HG03469 (cell line): ENCODE results near the gene ARF6.
A peak's percentile ranks its signal among the peaks of the same experiment; 100 is the strongest.
"Not testable (repeated sequence)": the region's sequence is repeated elsewhere in the genome, so short reads cannot be mapped to it uniquely, and the experiment has no call there.

Experiments used
- ATAC-seq: cut with Tn5 transposase; IDR thresholded peaks from one replicate; pipeline ENCODE4 v1.9.1; 2021; ENCODE audit warnings: mild to moderate bottlenecking, moderate library complexity, moderate number of reproducible peaks; ENCODE audit not compliant: unreplicated experiment

The ARF6 gene

DNA sequence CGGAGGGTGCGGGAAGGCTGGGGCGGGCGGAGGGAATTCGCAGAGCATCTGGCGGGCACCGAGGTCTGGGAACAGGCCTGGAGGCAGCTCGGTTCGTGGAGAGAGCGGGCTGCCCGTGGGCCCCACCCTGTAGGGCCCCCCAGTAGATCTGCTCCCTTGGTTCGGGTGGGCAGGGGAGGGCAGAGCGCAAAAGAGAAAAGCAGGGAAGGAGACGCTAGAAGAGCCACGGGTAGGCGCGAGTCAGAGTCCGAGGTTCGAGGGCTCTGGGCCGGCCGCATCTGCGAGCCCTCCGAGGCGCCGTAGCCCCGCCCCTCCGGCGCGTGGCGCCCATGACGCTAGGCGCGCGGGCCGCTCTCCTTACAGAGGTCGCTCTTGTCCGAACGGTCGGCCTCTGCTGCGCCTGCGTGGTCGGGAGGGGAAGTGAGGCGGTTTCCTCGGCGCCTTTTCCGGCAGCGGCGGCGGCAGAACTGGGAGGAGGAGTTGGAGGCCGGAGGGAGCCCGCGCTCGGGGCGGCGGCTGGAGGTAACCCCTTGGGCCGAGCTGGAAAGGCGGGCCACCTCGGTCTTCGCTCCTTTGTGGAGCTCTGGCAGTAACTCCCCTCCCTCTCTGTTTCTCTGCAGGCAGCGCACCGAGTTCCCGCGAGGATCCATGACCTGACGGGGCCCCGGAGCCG, at the start of gene ARF6:
ARF6 (plus strand) TSS at position 447 of the 673 bp plus-strand sequence. CDS start 655 bp downstream, outside the sequence.
- ATAC-seq, result peak; percentile 63

DNA sequence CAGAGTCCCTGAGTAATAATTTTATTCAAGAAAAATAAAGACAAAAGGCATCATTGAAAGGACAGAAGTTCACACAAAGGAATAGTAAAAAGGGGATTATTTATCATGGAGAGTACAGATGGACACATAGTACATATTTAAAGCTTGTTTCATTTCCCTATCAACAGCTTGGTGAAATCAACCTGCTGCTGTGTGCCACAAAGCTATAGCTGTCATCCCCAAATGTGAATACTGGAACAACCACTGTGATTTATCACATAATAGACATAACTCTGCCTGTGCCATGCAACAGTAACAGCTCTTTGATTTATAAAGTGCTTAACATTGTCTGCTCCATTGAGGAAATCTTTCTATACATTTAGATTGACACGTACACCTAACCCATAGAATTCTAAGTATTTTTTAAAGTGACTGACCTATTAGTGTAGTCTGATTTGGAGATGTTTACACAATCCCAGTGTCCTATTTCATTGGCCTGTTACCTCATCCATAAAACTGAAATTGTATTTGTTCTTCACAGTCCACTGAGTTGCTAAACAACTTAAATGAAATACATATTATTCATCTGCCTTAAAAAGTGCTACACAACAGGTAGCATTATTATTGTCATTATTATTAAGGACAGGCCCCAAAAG, 43.6 kb upstream of the ARF6 start:
- no peak for ATAC-seq

DNA sequence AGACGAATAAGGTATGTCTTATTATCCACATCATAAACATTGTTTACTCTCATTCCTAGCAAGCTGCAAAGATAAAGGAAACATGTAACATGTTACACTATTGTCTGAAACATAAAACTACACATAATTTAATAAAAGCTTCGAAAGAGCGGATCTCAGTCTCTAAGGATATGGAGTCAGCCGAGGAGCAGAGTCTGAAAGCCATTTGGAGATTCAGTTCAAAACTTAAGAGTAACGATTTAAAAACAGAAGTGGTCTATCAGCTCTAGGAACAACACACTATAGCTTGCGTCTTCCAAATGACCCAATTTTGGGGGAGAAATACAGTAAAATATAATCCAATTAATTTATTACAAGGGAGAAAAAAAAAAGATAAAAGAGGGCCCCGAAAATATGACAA, 41.1 kb upstream of the ARF6 start:
- ATAC-seq, result no peak

DNA sequence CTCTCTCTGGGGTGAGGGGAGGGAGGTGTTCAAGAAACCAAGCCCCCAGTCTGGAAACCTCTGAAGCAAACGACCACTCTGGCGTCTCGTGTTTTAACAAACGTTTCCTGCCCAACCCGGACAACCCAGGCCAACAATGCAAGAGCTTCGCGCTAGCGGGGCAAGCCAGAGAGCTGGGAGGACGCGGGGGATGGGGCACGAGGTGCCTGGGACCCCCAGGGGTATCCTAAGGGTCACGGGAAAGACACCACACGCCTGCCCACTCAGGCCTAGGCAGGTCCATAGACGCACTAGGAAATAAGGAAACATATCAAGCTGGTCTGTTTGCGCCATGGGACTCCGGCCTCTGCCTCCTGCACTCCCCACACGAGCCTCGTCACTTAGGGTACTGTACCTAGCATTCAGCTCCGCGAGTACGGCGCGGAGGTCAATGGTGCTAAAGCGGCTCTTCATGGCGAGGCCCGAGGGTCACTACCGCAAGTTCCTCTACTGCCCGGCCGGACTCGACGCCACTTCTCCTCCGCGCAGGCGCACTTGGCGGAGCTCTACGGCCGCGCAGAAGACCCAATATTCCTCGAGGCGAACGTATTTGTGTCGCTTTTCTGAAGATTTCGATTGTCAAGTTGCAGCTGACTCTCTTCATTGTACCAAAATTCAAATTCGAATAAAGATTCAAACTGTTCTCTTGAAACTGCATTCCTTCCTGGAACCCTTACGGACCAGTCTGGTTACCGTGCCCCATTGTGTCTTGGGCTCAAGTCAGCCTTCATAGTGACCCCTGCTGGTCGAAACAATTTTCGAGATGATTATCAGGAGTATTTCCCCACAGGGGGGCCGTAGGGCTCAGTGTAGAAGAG, 40.4 kb upstream of the ARF6 start, which contains the start of gene NEMF:
NEMF (minus strand) TSS at position 488 of the 857 bp plus-strand sequence; CDS start at position 453, 35 bp downstream.
- ATAC-seq, result peak; percentile 40

DNA sequence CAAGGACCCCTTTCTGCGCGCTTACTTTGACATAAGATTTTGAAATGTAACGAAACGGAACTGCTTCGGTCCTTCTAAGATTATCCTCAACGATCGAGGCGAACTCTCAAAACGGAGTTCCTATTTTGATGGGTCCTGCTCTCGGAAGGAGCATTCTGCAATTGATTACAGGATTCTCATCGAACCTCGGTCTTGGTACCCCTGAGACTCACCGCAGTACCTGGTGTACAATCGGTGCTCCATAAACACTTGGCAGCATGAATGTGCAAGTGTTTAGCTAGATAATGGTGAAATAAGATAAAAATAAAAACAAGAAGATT, 39.8 kb upstream of the ARF6 start:
- no peak for ATAC-seq

DNA sequence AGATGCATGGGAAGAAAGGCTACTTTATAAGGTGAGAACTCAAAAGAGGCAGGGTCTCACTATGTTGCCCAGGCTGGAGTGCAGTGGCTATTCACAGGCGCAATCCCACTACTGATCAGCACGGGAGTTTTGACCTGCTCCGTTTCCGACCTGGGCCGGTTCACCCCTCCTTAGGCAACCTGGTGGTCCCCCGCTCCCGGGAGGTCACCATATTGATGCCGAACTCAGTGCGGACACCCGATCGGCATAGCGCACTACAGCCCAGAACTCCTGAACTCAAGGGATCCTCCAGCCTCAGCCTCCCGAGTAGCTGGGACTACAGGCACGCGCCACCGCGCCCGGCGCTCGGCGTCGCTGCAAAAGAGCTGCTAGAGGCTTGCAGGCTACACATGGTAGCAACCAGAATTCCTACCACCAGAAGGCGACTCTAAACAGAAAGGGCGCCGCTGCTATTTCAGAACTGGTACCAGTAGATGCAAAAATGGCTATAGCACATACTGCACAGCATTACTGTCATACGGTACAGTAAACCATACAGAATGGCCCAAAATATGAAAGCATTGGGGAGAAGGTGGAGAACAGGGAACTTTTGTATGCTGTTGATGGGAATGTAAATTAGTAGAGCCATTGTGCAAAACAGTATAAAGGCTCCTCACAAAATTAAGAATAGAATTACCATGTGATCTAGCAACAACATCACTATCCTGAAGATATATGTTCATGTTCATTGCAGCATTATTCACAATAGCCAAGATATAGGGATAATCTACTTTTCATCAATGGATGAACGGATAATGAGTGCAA, 39.1 kb upstream of the ARF6 start:
- peak; percentile 36 for ATAC-seq

DNA sequence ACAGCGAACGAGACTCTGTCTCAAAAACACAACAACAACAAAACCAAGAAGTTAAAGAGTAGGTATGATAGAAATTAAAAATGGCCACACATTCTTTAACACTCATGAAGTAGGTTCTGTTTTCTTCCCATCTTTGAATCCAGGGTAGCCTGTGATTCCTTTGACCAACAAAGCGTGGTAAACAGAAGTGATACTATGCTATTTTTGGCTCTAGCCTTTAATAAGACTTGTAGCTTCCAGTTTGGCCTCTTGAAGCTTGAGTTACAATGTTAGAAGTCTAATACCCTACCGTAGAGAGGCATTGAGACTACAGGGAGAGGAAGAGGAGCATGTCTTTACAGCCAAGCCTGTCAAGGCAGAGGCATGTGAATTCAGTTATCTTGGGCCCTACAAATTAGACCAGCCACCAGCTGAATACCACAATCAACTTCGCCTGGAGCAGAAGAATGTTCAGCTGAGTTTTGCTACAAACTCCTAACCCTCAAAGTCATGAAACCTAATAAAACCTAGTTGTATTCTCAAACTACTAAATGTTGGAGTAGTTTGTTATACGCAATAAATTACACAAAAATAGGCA, 35.4 kb upstream of the ARF6 start:
- ATAC-seq, result no peak

DNA sequence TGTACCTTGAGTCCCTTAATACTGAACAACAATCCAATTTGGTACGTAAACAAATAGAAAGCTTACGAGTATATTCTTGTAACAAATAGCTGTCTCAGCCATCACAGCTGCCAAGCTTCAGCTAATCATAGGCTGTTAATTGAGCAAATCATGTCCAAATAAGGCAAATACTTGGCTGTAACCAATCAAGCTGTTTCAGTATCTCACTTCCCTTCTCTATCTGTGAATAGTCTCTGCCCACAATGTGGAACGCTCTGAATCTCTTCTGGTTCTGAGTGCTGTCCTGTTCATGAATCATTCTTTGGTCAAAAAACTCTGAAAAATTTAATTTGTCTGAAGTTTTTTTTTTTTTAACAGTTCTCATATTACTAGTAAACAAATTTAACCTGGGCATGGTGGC, 34.5 kb upstream of the ARF6 start:
- ATAC-seq, result no peak

DNA sequence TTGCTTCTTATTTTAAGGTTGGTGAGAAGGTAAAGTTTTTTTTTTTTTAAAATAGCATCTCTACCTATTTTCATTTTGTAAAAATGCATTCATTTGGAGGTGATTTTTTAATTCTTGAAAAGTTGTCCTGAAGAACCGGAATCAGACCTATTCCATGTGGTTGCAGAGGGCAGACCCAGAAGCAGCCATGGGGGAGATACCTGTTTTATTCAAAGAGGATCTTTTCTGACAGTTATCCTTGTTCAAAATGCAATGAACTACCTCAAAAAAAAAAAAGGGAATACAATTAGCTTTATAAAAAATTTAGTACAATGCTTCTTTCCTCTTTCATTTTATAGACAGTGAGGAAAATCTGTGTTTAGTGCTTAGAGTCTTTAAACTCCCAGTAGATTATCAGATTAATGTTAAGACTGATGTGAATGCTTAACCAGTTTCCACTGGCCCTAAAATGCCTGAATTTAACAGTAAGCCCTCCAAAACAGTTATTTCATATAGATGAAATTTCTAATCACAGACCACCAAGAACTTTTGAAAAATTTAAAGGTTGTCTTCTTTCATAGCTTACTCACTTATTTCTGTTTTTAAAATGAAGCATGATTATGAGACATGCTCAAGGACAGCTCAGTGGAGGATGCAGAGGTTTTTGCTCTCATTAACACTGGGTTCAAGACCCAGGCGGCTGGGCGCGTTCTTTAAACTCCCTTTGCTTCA, 31.7 kb upstream of the ARF6 start:
- ATAC-seq, result no peak

DNA sequence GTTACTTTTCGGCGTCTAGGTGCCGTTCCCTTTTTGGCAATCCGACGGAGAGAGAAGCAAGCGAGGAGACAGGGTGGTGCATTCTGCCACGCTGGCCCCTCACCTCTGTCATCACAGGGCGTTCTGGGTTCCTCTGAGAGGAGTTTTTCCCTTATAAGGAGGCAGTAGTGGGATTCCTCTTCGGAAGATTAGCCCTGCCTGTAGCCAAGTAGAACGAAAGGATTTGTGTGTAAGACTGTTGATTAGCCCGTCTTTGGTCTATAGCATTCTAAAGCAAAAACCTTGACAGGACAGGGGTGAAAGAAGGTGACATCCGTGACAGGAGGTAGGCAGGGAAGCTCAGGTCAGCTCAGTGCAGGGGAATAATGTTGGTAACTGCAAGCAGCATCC, 31.2 kb upstream of the ARF6 start:
- no peak for ATAC-seq

DNA sequence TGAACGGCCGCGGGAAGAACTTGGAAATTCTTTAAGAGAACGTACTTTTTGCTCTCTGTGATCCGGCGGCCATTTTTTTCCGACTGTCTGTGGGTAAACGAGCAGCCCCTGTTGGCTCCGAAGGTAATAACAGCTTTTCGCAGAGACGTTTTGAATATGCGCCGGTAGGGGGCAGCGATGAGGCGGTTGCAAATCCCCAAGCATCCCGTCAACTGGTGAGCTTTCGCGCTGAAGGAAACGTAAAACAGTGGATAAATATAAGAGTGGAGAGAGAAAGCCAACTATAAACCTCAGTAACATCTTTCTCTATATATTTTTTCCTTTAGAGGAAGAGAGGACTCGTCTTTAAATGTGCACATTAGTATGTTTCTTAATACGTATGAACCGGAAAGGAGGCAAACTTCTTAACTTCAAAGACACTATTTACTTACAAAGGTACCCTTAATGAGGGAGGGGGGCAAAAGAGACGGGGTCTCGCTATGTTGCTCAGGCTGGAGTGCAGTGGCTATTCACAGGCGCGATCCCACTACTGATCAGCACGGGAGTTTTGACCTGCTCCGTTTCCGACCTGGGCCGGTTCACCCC, 30.7 kb upstream of the ARF6 start:
- ATAC-seq, result no peak

DNA sequence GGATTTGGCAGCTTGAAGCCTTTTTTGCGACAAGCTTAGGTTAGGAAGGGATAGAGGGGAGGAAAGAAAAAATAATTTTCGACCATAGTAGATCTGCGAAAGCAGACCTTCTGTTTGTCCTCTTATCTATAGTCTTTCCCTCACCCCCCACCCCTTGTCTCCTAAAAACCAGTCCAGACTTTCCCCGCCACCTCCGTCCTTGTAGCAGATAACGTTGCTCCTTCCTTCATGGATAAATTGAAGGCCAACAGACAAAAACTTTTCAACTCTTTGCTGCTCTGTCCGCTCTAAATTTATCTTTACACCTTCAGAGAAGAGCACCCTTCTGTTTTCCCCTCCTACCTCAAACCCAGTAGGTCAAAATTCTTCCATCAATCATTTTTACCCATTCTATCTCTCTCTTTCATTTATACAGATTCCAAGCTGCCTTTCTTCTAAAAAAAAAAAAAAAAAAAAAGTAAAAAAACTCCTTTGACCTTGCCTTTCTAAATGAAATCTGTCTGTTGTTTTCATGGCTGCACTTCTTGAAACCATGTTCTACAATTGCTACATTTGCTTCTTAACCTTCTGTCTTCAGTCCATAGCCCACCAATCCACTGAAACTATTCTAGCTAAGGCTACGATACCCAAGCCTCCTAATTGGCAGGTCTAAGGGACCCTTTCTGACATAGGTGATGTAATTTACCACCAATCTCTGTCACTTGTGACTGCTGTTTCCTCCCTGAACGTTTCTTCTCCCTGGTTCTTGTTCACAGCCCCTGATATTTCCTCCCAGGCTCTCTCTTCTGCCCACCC, 29.2 kb upstream of the ARF6 start:
- ATAC-seq, result no peak

DNA sequence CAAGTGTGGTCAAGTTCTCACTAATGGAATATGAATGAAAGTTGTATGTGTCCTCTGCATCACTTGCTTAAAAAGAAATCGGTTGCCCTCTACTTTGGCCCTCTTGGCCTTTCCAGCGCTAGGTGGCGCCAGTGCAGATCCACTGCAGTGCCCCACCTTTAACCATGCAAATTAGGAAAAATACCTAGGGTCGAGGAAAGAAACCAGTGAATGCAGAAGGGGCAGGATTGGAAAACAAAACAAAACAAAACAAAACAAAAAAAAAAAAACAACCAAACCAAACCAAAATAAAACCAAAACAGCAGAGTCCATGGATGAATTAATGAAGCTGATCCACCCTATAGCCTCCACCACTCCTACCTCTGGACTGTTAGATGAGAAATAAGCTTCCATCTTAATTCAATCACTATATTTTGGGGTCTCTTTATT, 27.4 kb upstream of the ARF6 start:
- ATAC-seq, result no peak

DNA sequence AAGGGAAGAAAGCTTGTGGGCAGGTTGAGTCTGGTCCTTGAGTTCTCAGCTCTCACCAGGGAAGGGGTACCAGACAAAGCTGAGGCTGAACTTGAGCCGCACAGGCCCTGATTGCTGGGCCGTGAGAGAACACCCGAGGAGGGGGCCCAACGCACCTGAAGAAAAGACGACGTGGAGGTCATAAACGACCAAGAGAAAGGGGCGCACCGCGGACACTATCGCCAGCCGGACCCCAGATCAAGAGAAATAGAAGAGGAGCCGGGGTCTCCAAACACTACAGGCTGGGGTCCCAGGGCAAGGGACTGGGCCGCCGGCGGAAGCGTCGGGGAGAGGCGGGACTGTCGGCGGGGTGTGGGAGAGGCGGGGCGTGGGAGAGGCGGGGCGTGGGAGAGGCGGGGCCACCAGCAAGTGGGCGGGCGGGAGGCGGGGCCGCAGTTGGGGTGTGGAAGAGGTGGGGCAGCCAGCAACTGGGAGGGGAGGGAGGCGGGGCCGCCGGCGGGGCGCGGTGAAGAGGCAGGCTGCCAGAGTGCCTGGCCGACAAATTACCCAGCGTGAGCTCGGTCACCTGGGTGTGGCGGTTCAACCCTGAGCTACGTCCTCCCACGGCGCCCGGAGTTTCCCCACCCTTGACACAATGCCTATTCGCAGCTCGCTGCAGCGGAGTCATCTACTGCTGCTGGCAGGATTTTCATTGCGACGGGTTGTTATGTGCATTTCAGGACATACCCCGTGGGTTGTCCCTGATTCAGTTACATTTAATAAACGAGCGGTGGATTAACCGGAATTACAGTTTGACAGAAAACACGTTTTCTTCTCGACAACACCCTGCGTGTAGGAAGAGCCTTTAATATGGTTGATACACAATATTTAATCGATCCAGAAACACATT, 24.8 kb upstream of the ARF6 start:
- ATAC-seq, result peak; percentile 76

DNA sequence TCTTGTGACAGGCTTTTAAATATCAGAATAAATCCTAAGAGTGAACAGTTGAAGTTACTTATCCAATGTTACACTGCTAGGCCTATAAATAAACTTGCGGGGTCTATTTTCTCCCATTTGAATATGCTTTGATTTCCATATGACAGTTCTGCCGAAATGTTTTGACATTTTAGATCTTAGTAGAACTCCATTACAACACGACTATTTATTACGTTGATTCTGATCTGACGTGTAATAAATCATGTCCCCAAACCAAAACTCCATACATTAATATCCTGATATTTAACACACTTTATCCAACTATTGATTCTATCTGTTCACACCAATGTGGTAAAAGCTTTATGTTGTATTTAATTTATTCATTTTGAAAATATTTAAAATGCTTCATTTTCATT, 24.2 kb upstream of the ARF6 start:
- ATAC-seq, result no peak

DNA sequence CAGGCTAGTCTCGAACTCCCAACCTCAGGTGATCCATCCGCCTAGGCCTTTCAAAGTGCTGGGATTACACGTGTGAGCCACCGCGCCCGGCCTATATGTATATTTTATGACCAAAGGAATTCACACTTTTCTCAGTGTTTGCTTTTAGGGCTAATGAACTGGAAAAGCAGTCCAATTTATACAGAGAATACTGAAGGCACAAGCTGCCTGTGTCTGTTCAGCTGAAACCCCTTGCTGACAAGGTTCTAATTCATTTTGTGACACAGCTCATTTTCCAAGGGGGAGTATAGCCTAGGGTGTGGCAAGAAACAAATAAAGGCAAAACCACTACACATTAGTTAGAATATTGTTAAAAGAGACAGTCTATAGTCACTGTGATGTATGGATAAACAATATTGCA, 22.0 kb upstream of the ARF6 start:
- ATAC-seq, result no peak

DNA sequence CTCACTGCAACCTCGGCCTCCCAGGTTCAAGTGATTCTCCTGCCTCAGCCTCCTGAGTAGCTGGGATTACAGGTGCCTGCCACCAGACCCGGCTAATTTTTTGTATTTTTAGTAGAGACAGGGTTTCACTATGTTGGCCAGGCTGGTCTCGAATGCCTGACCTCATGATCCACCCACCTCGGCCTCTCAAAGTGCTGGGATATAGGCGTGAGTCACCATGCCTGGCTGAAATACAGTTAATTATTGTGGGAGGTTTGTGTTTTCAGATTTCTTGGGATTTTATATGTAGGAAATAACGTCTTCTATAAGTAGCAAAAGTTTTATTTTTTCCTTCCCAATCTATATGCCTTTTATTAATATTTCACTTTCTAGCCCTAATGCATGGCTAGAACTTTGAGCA, 19.3 kb upstream of the ARF6 start:
- not testable (repeated sequence) for ATAC-seq

DNA sequence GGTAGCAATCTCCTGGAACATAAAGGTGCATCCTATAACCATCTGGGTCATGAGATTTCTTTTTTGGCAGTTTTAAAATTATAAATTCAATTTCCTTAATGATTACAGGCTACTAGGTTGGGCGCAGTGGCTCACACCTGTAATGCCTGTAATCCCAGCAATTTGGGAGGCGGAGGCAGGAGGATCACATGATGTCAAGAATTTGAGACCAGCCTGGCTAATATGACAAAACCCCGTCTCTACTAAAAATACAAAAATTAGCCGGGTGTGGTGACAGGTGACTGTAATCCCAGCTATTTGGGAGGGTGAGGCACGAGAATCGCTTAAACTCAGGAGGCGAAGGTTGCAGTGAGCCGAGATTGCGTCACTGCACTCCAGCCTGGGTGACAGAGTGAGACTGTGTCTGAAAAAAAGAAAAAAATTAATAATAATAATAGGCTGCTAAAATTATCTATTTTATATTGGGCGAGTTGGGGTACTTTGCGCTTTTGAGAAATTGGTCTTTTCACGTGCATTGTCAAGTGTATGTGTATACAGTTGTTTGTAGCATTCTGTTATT, 17.2 kb upstream of the ARF6 start:
- no peak for ATAC-seq
